AG08396 (cell line): ENCODE data around the gene SEMA4D.

ENCODE experiments used
- DNase-seq: peaks from one replicate; pipeline ENCODE4 v3.0.0; 2012; ENCODE audit warnings: low spot score, mixed read lengths

SEMA4D gene

GRCh38 chr9:89497978-89498851 lies at the start of gene SEMA4D:
TSS of gene SEMA4D (minus strand) at chr9:89498113. CDS start at chr9:89405456, 92,657 bp downstream.
- peak; percentile 77 for DNase-seq

- no peak for DNase-seq
Observed at GRCh38 chr9:89547000-89547399, 49.1 kb upstream of the SEMA4D start.

GRCh38 chr9:89544279-89544661 lies 46.4 kb upstream of the SEMA4D start:
- DNase-seq, result no peak

- DNase-seq, result no peak
Observed at GRCh38 chr9:89543621-89544278, 45.8 kb upstream of the SEMA4D start.

- no peak for DNase-seq
Observed at GRCh38 chr9:89543111-89543510, 45.2 kb upstream of the SEMA4D start.

GRCh38 chr9:89542401-89543021 lies 44.6 kb upstream of the SEMA4D start:
- no peak for DNase-seq

GRCh38 chr9:89541798-89542197 lies 43.9 kb upstream of the SEMA4D start:
- DNase-seq, result no peak

GRCh38 chr9:89539374-89539773 lies 41.5 kb upstream of the SEMA4D start:
- DNase-seq, result no peak

- no peak for DNase-seq
Observed at GRCh38 chr9:89538871-89539270, 41.0 kb upstream of the SEMA4D start.

GRCh38 chr9:89537166-89537565 lies 39.3 kb upstream of the SEMA4D start:
- DNase-seq, result no peak

- no peak for DNase-seq
Observed at GRCh38 chr9:89536600-89536999, 38.7 kb upstream of the SEMA4D start.

GRCh38 chr9:89536145-89536574 lies 38.2 kb upstream of the SEMA4D start:
- no peak for DNase-seq

GRCh38 chr9:89535461-89535860 lies 37.5 kb upstream of the SEMA4D start:
- DNase-seq, result no peak

GRCh38 chr9:89534515-89535287 lies 36.8 kb upstream of the SEMA4D start:
- DNase-seq, result no peak

GRCh38 chr9:89533411-89534095 lies 35.6 kb upstream of the SEMA4D start:
- DNase-seq, result no peak

- DNase-seq, result no peak
Observed at GRCh38 chr9:89532944-89533343, 35.0 kb upstream of the SEMA4D start.

GRCh38 chr9:89532478-89532877 lies 34.6 kb upstream of the SEMA4D start:
- DNase-seq, result no peak

- DNase-seq, result no peak
Observed at GRCh38 chr9:89531766-89532165, 33.9 kb upstream of the SEMA4D start.

GRCh38 chr9:89530726-89531125 lies 32.8 kb upstream of the SEMA4D start:
- no peak for DNase-seq

GRCh38 chr9:89529243-89530035 lies 31.5 kb upstream of the SEMA4D start:
- no peak for DNase-seq

- DNase-seq, result no peak
Observed at GRCh38 chr9:89528540-89528939, 30.6 kb upstream of the SEMA4D start.
